GM21515 (cell line): Measurements from ENCODE around the gene CLPX.
A peak's percentile ranks its signal among the peaks of the same experiment; 100 is the strongest.
"Not testable (repeated sequence)": the region's sequence is repeated elsewhere in the genome, so short reads cannot be mapped to it uniquely, and the experiment has no call there.

ENCODE experiments used
- ATAC-seq: cut with Tn5 transposase; IDR thresholded peaks from one replicate; pipeline ENCODE4 v1.9.1; 2021; ENCODE audit not compliant: unreplicated experiment

Gene CLPX

GRCh38 chr15:65175511-65175910, 9.6 kb downstream of the CLPX start:
- no peak for ATAC-seq

GRCh38 chr15:65174509-65174908, 10.6 kb downstream of the CLPX start:
- ATAC-seq = no peak

GRCh38 chr15:65172531-65172930, 12.6 kb downstream of the CLPX start:
- ATAC-seq = no peak

GRCh38 chr15:65171428-65171827, 13.7 kb downstream of the CLPX start:
- ATAC-seq = no peak

- no peak for ATAC-seq
Observed at GRCh38 chr15:65165875-65166274, 19.3 kb downstream of the CLPX start.

GRCh38 chr15:65164139-65164538, 21.0 kb downstream of the CLPX start:
- ATAC-seq = no peak

- no peak for ATAC-seq
Observed at GRCh38 chr15:65163041-65163440, 22.1 kb downstream of the CLPX start.

GRCh38 chr15:65156692-65157091, 28.4 kb downstream of the CLPX start:
- ATAC-seq = no peak

GRCh38 chr15:65154720-65155119, 30.4 kb downstream of the CLPX start:
- ATAC-seq = no peak

- ATAC-seq = no peak
Observed at GRCh38 chr15:65147902-65148301, 37.2 kb downstream of the CLPX start.

GRCh38 chr15:65146438-65146837, 38.7 kb downstream of the CLPX start:
- ATAC-seq = no peak

- ATAC-seq = not testable (repeated sequence)
Observed at GRCh38 chr15:65138631-65139030, 46.5 kb downstream of the CLPX start.

- ATAC-seq = not testable (repeated sequence)
Observed at GRCh38 chr15:65137893-65138292, 47.2 kb downstream of the CLPX start.

- ATAC-seq = not testable (repeated sequence)
Observed at GRCh38 chr15:65137089-65137488, 48.1 kb downstream of the CLPX start.

- no peak for ATAC-seq
Observed at GRCh38 chr15:65134538-65134937, 50.6 kb downstream of the CLPX start.

GRCh38 chr15:65133548-65134200, 51.5 kb downstream of the CLPX start, which contains the start of gene PDCD7:
TSS of gene PDCD7 (minus strand) at chr15:65133808. CDS start at chr15:65133781, 27 bp downstream.
- peak; percentile 80 for ATAC-seq

- ATAC-seq = peak; percentile 52
Observed at GRCh38 chr15:65132878-65133547, 52.1 kb downstream of the CLPX start.

- ATAC-seq = no peak
Observed at GRCh38 chr15:65130941-65131340, 54.2 kb downstream of the CLPX start.

GRCh38 chr15:65115542-65115941, 69.6 kb downstream of the CLPX start:
- no peak for ATAC-seq

GRCh38 chr15:65115086-65115485, 70.1 kb downstream of the CLPX start, which contains the start of gene UBAP1L:
TSS of gene UBAP1L (minus strand) at chr15:65115200. CDS start at chr15:65106215, 8,985 bp downstream.
- no peak for ATAC-seq

GRCh38 chr15:65110676-65111292, 74.4 kb downstream of the CLPX start:
- ATAC-seq = no peak

GRCh38 chr15:65106011-65106590, 79.0 kb downstream of the CLPX start:
- no peak for ATAC-seq
